Measurements from ENCODE around the gene TNS3. TPM values are rescaled to one million over a fixed set of nuclear protein-coding genes. Genes with fewer than 3 reads are reported as not detected.
"Not testable (repeated sequence)": the region's sequence is repeated elsewhere in the genome, so short reads cannot be mapped to it uniquely, and the experiment has no call there.

The TNS3 gene
- total and polyA plus RNA-seq, 2 donors (not counting 1 experiment from before 2014, with no cell fraction given) = 11.4 to 77.5 TPM

GRCh38 chr7:47543056-47543455 lies 38.9 kb downstream of the TNS3 start:
- no peak overlapping the region for H3K4me3 ChIP-seq (ENCODE audit: control extremely low read depth in 1 of 5, extremely low read depth in 1 of 5, insufficient read depth in 1 of 5, low read depth in 2 of 5, low read length in 4 of 5)
- H3K27ac Mint-ChIP-seq = peak overlapping the region; percentile 37
- TF ChIP-seq CTCF (IDR thresholded peaks at IDR 0.05) (no peak), EZH2 (IDR thresholded peaks at IDR 0.05; ENCODE audit: borderline replicate concordance, insufficient read depth, low read depth, low read length, poor library complexity, severe bottlenecking) (no peak)
- no peak overlapping the region for H3K4me3 Mint-ChIP-seq
- DNase-seq (no peak), ATAC-seq (ENCODE audit: low read depth) (no peak)
- POLR2A ChIA-PET = no interaction called here
- 100% methylated on average over 3 of the region's 4 CpGs for WGBS (ENCODE audit: insufficient coverage)
- peaks cover 43% of the 10 kb centered on the region for H3K79me2 ChIP-seq (ENCODE audit: control insufficient read depth, insufficient read depth, low read length)
- H3K27me3 ChIP-seq (replicated peaks in 1 of 4; ENCODE audit: control extremely low read depth in 1 of 4, control insufficient read depth in 3 of 4, insufficient read depth in 4 of 4, low read length in 3 of 4) = peaks cover 0 to 5% (median 2%) of the 10 kb centered on the region in 4 experiments
- intact Hi-C loops (cut with micrococcal nuclease) = loop anchor here (1.0 kb wide), 2 partner anchors 39 to 127 kb away; partner anchors contain the start of gene TNS3
- peaks cover 18 to 20% of the 10 kb centered on the region in 2 donors for H3K4me1 ChIP-seq (ENCODE audit: control insufficient read depth in 2 of 2, insufficient read depth in 2 of 2, low read length in 2 of 2)
- CTCF ChIA-PET = interaction anchor here (1.4 to 2.0 kb wide), 2 partner anchors 11 to 35 kb away, joined by 4 to 5 read pairs; no protein-coding TSS in a partner anchor
- peak overlapping the region in 1 of 2 donors; percentile 38 for H3K27ac ChIP-seq (ENCODE audit: low read length in 2 of 2)
- no peaks in the 10 kb centered on the region for H3K9me3 ChIP-seq (ENCODE audit: control extremely low read depth in 1 of 3, control insufficient read depth in 2 of 3, insufficient read depth in 1 of 3, low read length in 2 of 3)
- peaks cover 56% of the 10 kb centered on the region for H3K4me1 Mint-ChIP-seq
- peaks cover 15% of the 10 kb centered on the region for H4K20me1 ChIP-seq (ENCODE audit: control insufficient read depth, insufficient read depth, low read length, poor library complexity, severe bottlenecking)
- H3K9ac ChIP-seq (ENCODE audit: low read length) = no peak overlapping the region
- H3K36me3 ChIP-seq (replicated peaks in 1 of 2; ENCODE audit: control extremely low read depth in 1 of 2, control insufficient read depth in 1 of 2, extremely low read depth in 1 of 2, insufficient read depth in 2 of 2, low read length in 1 of 2) = no peaks in the 10 kb centered on the region
- H3K27me3 Mint-ChIP-seq = peaks cover 5% of the 10 kb centered on the region
- peak overlapping the region; percentile 41 for H3K4me2 ChIP-seq (replicated peaks; ENCODE audit: low read depth, low read length, poor library complexity, severe bottlenecking)
- no peak overlapping the region for H2AFZ ChIP-seq (ENCODE audit: insufficient read depth, low read depth, low read length, poor library complexity, severe bottlenecking)
- H3K9me3 Mint-ChIP-seq (ENCODE audit: insufficient read depth) = no peaks in the 10 kb centered on the region

- peaks cover 18 to 26% of the 10 kb centered on the region in 2 donors for H3K4me1 ChIP-seq (ENCODE audit: control insufficient read depth in 2 of 2, insufficient read depth in 2 of 2, low read length in 2 of 2)
- Mint-ChIP-seq H3K4me3 (no peak overlapping the region), H3K27me3 (peaks cover 5% of the 10 kb centered on the region), H3K27ac (no peak overlapping the region), H3K4me1 (peaks cover 60% of the 10 kb centered on the region), H3K9me3 (ENCODE audit: insufficient read depth) (no peaks in the 10 kb centered on the region)
- no peaks in the 10 kb centered on the region for H3K36me3 ChIP-seq (replicated peaks in 1 of 2; ENCODE audit: control extremely low read depth in 1 of 2, control insufficient read depth in 1 of 2, extremely low read depth in 1 of 2, insufficient read depth in 2 of 2, low read length in 1 of 2)
- H3K4me3 ChIP-seq (ENCODE audit: control extremely low read depth in 1 of 5, extremely low read depth in 1 of 5, insufficient read depth in 1 of 5, low read depth in 2 of 5, low read length in 4 of 5) = no peak overlapping the region
- no peak overlapping the region for H3K9ac ChIP-seq (ENCODE audit: low read length)
- CTCF ChIA-PET = no interaction called here
- peaks cover 43% of the 10 kb centered on the region for H3K79me2 ChIP-seq (ENCODE audit: control insufficient read depth, insufficient read depth, low read length)
- 100% methylated on average over 1 of the region's 3 CpGs for WGBS (ENCODE audit: insufficient coverage)
- TF ChIP-seq EZH2 (IDR thresholded peaks at IDR 0.05; ENCODE audit: borderline replicate concordance, insufficient read depth, low read depth, low read length, poor library complexity, severe bottlenecking) = no peak
- TF ChIP-seq CTCF (IDR thresholded peaks at IDR 0.05) = no peak
- ATAC-seq (ENCODE audit: low read depth) = no peak
- H3K4me2 ChIP-seq (replicated peaks; ENCODE audit: low read depth, low read length, poor library complexity, severe bottlenecking) = no peak overlapping the region
- no peak overlapping the region for H2AFZ ChIP-seq (ENCODE audit: insufficient read depth, low read depth, low read length, poor library complexity, severe bottlenecking)
- no peaks in the 10 kb centered on the region for H3K9me3 ChIP-seq (ENCODE audit: control extremely low read depth in 1 of 3, control insufficient read depth in 2 of 3, insufficient read depth in 1 of 3, low read length in 2 of 3)
- H3K27ac ChIP-seq (ENCODE audit: low read length in 2 of 2) = no peak overlapping the region
- DNase-seq = no peak
- intact Hi-C loops (cut with micrococcal nuclease) = no loop called here
- POLR2A ChIA-PET = no interaction called here
- H4K20me1 ChIP-seq (ENCODE audit: control insufficient read depth, insufficient read depth, low read length, poor library complexity, severe bottlenecking) = peaks cover 15% of the 10 kb centered on the region
- peaks cover 0 to 15% (median 7%) of the 10 kb centered on the region in 4 experiments for H3K27me3 ChIP-seq (replicated peaks in 1 of 4; ENCODE audit: control extremely low read depth in 1 of 4, control insufficient read depth in 3 of 4, insufficient read depth in 4 of 4, low read length in 3 of 4)
Observed at GRCh38 chr7:47542051-47542450, 39.9 kb downstream of the TNS3 start.

- POLR2A ChIA-PET; ATAC-seq (ENCODE audit: low read depth); H2AFZ ChIP-seq (ENCODE audit: insufficient read depth, low read depth, low read length, poor library complexity, severe bottlenecking); H3K9me3 Mint-ChIP-seq (ENCODE audit: insufficient read depth); H3K27me3 Mint-ChIP-seq; DNase-seq; H3K27ac ChIP-seq (ENCODE audit: low read length in 2 of 2); H3K9me3 ChIP-seq (ENCODE audit: control extremely low read depth in 1 of 3, control insufficient read depth in 2 of 3, insufficient read depth in 1 of 3, low read length in 2 of 3); CTCF ChIA-PET; intact Hi-C loops (cut with micrococcal nuclease); H3K27ac Mint-ChIP-seq; H3K4me3 ChIP-seq (ENCODE audit: control extremely low read depth in 1 of 5, extremely low read depth in 1 of 5, insufficient read depth in 1 of 5, low read depth in 2 of 5, low read length in 4 of 5); H3K4me2 ChIP-seq (replicated peaks; ENCODE audit: low read depth, low read length, poor library complexity, severe bottlenecking); H3K4me3 Mint-ChIP-seq; H3K36me3 ChIP-seq (replicated peaks in 1 of 2; ENCODE audit: control extremely low read depth in 1 of 2, control insufficient read depth in 1 of 2, extremely low read depth in 1 of 2, insufficient read depth in 2 of 2, low read length in 1 of 2); H3K9ac ChIP-seq (ENCODE audit: low read length): not testable (repeated sequence)
- Histone ChIP-seq H3K4me1 (ENCODE audit: control insufficient read depth in 2 of 2, insufficient read depth in 2 of 2, low read length in 2 of 2) (peaks cover 18 to 27% of the 10 kb centered on the region in 2 donors), H4K20me1 (ENCODE audit: control insufficient read depth, insufficient read depth, low read length, poor library complexity, severe bottlenecking) (peaks cover 15% of the 10 kb centered on the region), H3K27me3 (replicated peaks in 1 of 4; ENCODE audit: control extremely low read depth in 1 of 4, control insufficient read depth in 3 of 4, insufficient read depth in 4 of 4, low read length in 3 of 4) (peaks cover 0 to 17% (median 7%) of the 10 kb centered on the region in 4 experiments), H3K79me2 (ENCODE audit: control insufficient read depth, insufficient read depth, low read length) (peaks cover 46% of the 10 kb centered on the region)
- peaks cover 62% of the 10 kb centered on the region for H3K4me1 Mint-ChIP-seq
- 100% methylated on average over 7 of the region's 9 CpGs for WGBS (ENCODE audit: insufficient coverage)
Observed at GRCh38 chr7:47541485-47541884, 40.4 kb downstream of the TNS3 start.

All from B cell (primary cell).